HG02973 (cell line): ENCODE data around the gene EFNB3.

ENCODE experiments used
- ATAC-seq: cut with Tn5 transposase; IDR thresholded peaks from one replicate; pipeline ENCODE4 v1.9.1; 2021; ENCODE audit warnings: moderate library complexity; ENCODE audit not compliant: unreplicated experiment

Gene EFNB3

GRCh38 chr17:7697828-7698588 is 7.0 kb upstream of the EFNB3 start:
- no peak for ATAC-seq

DNA sequence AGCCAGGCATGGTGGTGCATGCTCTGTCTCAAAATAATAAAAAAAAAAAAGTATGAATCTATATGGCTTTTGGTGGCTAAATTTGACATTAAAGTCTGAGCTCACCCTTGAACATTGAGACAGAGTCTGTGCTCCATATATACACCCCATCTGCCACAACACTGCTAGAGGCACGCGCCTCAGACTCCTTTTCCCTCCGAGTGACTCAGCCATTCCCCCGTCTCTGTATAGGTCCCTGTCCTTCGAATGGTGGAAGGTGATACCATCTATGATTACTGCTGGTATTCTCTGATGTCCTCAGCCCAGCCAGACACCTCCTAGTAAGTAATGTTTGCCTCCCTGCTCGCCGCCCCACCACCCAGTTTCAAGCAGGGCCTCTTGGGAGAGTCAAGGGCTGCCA is 4.5 kb upstream of the EFNB3 start:
- no peak for ATAC-seq

- no peak for ATAC-seq
These were observed 3.3 kb upstream of the EFNB3 start for GRCh38 chr17:7701681-7702080.

DNA sequence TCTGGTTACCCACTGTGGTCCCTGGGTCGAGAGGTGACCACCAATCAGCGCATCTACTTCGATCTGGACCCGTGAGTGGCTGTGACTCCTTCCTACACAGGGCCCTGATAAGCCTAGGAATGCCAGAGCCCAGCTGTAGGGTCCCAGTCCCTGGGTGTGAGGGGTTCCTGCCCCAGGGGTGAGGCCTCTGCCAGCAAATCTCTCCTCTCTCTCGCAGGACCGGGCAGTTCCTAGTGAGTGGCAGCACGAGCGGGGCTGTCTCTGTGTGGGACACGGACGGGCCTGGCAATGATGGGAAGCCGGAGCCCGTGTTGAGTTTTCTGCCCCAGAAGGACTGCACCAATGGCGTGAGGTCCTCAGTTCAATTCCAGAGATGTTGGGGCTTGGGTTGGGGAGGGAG is 2.2 kb upstream of the EFNB3 start:
- ATAC-seq = no peak

- no peak for ATAC-seq
These were observed 1.2 kb upstream of the EFNB3 start for GRCh38 chr17:7703584-7704479.

GRCh38 chr17:7705269-7706255 is 560 bp downstream of the EFNB3 start:
- ATAC-seq = no peak

GRCh38 chr17:7706631-7707354 is 1.8 kb downstream of the EFNB3 start:
- no peak for ATAC-seq

GRCh38 chr17:7707446-7707845 is 2.4 kb downstream of the EFNB3 start:
- no peak for ATAC-seq

DNA sequence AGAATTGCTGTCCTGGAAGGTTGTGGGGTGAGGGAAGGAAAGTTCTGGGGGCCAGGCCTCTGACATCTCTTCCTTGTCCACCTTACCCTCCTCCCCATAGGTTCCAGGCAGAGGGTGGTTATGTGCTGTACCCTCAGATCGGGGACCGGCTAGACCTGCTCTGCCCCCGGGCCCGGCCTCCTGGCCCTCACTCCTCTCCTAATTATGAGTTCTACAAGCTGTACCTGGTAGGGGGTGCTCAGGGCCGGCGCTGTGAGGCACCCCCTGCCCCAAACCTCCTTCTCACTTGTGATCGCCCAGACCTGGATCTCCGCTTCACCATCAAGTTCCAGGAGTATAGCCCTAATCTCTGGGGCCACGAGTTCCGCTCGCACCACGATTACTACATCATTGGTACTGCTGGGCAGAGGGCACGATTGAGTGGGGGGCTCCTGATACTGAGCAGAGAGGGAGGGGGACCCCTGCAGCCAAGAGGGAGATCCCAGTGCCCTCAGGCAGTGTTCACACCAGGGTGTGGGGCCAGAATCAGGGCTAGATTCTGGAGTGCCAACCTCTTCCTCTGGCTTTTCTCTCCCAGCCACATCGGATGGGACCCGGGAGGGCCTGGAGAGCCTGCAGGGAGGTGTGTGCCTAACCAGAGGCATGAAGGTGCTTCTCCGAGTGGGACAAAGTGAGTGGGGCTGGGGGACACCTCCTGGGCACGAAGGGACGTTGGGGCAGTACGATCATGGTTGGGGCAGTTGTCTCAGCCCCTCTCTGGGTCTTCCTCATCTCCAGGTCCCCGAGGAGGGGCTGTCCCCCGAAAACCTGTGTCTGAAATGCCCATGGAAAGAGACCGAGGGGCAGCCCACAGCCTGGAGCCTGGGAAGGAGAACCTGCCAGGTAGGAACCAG is 3.1 kb downstream of the EFNB3 start:
- ATAC-seq = no peak

DNA sequence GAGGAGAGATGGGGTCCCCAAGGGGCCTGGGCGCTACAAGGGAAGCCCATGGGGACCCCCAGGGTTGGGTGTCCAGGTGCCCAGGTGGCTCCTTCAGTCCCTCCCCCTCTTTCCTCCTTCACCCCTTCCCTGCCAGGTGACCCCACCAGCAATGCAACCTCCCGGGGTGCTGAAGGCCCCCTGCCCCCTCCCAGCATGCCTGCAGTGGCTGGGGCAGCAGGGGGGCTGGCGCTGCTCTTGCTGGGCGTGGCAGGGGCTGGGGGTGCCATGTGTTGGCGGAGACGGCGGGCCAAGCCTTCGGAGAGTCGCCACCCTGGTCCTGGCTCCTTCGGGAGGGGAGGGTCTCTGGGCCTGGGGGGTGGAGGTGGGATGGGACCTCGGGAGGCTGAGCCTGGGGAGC is 4.0 kb downstream of the EFNB3 start:
- ATAC-seq = no peak

DNA sequence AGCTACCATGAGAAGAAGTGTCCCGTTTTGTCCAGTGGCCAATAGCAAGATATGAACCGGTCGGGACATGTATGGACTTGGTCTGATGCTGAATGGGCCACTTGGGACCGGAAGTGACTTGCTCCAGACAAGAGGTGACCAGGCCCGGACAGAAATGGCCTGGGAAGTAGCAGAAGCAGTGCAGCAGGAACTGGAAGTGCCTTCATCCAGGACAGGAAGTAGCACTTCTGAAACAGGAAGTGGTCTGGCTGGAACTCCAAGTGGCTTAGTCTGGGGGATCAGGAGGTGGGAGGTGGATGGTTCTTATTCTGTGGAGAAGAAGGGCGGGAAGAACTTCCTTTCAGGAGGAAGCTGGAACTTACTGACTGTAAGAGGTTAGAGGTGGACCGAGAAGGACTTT is 5.3 kb downstream of the EFNB3 start:
- no peak for ATAC-seq

DNA sequence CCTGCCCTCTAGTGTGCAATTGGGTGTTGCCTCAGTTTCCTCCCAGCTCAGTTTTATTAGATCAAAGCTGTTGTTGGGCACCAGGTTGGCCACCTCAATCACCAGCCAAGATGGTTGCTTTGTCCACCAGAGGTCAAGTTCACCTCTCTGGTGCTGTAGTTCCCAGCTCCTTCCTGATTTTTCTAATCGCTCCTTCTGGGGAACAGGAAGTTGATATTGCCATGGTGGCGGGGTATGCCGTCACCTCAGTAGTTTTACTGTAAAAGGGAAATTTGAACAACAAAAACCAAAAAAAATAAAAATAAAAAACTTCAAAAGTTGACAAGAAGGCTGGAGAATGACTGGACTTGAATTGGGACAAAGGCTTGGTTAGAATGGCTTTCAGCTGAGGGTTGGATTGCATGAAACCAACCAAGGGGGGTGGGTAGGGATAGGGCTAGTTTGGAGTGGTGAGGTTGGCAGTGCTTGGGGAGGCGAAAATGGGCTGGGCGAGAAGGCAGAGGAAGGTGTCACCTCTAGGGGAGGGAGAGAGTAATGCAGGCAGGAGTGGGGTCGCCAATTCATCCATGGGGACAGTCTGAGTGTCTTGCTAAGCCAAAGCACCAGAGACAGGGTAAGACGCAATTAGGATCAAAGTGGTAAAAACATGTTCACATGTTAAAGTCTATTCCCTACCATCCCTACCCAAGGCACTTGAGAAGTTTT is 6.2 kb downstream of the EFNB3 start:
- ATAC-seq = no peak

DNA sequence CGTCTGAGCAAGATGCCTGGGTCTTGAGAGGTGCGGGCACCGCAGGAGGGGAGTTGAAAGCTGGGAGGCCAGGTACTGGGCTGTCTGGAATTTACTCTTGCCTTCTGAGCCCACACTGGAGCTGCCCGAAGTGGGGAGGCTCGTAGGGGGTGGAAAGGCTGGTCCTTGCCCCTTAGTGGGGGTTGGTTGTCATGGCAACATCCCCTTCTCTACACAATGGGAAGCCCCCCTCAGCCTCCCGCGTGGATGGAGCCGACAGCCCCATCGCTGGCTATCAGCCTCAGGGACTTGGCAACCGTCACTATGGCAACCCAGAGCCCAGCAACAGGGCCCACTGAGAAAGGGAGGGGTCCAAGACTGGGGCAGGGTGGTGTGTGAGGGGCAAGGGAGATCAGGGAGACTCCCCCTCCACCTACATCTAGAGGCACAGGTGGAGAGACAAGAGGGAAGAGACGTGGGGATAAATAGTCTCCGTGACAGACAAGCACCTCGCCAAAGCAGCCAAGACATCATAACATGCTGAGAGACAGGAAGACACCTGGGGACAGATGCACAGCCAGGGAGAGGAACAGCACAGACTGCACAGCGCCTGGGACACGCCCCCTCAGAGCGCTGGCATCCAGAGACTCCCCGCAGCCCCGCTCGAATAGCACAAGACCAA is 7.2 kb downstream of the EFNB3 start:
- ATAC-seq = no peak

DNA sequence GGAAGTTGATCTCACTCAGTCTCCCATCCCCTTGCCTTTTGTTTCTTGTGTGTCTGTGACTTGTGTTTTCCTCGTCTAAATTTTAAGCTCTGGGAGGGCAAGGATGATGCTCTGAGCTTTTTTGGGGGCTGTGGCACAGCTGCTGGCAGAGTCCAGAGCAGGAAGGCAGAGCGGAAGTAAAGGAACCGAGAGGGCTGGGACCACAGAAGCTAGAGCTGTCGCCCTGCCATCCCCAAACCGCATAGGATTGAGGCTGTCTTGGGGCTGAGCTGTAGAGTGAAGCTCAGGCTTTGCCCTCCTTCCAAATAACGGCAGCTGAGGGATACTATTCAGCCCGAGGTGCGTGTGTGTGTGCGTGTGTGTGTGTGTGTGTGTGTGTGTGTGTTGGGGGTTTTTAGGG is 8.8 kb downstream of the EFNB3 start:
- no peak for ATAC-seq

GRCh38 chr17:7714721-7715594 is 10.0 kb downstream of the EFNB3 start:
- no peak for ATAC-seq

DNA sequence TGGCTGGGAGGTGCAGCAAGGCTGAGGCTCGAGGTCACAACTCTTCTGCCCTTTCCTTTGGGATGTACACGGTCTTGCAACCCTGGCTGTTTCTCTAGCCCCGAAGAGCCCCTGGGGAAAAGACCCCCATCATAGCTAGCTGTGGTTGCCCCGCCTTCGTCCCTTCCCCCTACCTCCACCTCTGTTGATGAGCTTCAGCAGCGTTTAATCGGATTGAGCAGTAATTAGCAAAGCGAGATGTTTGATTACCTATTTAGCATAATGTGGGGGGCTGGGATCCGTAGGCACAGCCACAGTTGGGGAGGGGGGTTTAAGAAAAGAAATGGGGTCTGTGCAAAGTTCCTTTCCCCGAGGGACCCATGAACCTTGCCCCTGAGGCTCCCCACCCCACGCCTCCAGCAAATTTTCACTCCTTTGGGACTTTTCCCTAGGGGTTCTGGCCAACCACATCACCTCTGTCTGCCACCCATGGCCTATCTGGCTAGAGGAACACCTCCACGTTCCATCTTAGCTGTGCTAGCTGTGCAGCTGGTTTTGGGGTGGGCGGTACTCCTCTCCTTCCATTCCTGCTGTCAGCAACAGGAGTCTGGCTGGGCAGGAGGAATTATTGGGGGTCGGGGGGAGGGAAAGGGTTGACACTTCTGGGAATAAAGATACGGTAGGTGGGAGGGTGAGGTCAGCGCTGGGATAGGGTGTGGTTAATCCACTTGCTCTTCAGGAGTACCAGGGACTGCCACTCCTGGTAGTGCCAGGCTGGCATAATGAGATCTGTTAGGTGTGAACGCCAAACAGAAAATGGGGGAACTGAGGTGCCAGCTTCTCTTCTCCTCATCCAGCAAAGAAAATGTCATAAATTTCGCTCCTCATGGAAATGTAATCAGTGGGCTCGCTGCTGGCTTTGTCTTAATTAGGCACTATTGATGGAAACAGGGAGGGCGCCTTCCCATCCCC is 11.2 kb downstream of the EFNB3 start:
- ATAC-seq = no peak
